Neural progenitor cell (in vitro differentiated cells): ENCODE results near the gene IGDCC3. TPM values are rescaled to one million over a fixed set of nuclear protein-coding genes. Genes with fewer than 3 reads are reported as not detected.

Experiments used
- DNase-seq: peaks from one replicate; pipeline ENCODE4 v3.0.0-alpha.2; 2016; ENCODE audit warnings: low spot score
- H2AFZ ChIP-seq: fragments of 200-600 bp; sonication (generic); replicated peaks from 2 replicates; pipeline ENCODE4 v1.6.1; 2016; ENCODE audit warnings: antibody characterized with exemption
- H3F3A ChIP-seq: fragments of 200-600 bp; sonication (generic); 2 replicates; pipeline ENCODE4 v1.6.1; 2016; ENCODE audit warnings: antibody characterized with exemption, low read depth
- H3K27ac ChIP-seq: fragments of 200-600 bp; sonication (generic); 2 replicates; pipeline ENCODE4 v1.5.1; 2016; ENCODE audit warnings: mild to moderate bottlenecking
- H3K27me3 ChIP-seq: fragments of 200-600 bp; sonication (generic); 2 replicates; pipeline ENCODE4 v1.6.1; 2016; ENCODE audit warnings: mild to moderate bottlenecking, moderate library complexity
- H3K36me3 ChIP-seq: fragments of 200-600 bp; sonication (generic); 2 replicates; pipeline ENCODE4 v1.5.1; 2016
- H3K4me1 ChIP-seq: fragments of 200-600 bp; sonication (generic); 2 replicates; pipeline ENCODE4 v1.6.1; 2016; ENCODE audit warnings: mixed run types
- H3K4me2 ChIP-seq: fragments of 200-600 bp; sonication (generic); 2 replicates; pipeline ENCODE4 v1.6.1; 2016
- H3K4me3 ChIP-seq: fragments of 200-600 bp; sonication (generic); 2 replicates; pipeline ENCODE4 v1.5.1; 2016
- H3K79me2 ChIP-seq: fragments of 200-600 bp; sonication (generic); 2 replicates; pipeline ENCODE4 v1.6.1; 2016; ENCODE audit warnings: low read depth
- H3K9ac ChIP-seq: fragments of 200-600 bp; sonication (generic); 2 replicates; pipeline ENCODE4 v1.6.1; 2016
- H3K9me3 ChIP-seq: fragments of 200-600 bp; sonication (generic); 2 replicates; pipeline ENCODE4 v1.5.1; 2016; ENCODE audit warnings: low read depth
- H4K20me1 ChIP-seq: fragments of 200-600 bp; sonication (generic); 2 replicates; pipeline ENCODE4 v1.6.1; 2016; ENCODE audit warnings: low read depth
- H3K27ac Mint-ChIP-seq: 3 replicates; pipeline ENCODE4 v1.8.0; 2021; ENCODE audit warnings: mixed read lengths
- H3K27me3 Mint-ChIP-seq: 2 replicates; pipeline ENCODE4 v1.8.0; 2022; ENCODE audit warnings: low read depth, mild to moderate bottlenecking, inconsistent platforms, moderate library complexity, mixed read lengths; ENCODE audit not compliant: insufficient read depth
- H3K36me3 Mint-ChIP-seq: 3 replicates; pipeline ENCODE4 v1.8.0; 2021; ENCODE audit warnings: mixed read lengths
- H3K4me1 Mint-ChIP-seq: 3 replicates; pipeline ENCODE4 v1.8.0; 2021; ENCODE audit warnings: mixed read lengths
- H3K4me3 Mint-ChIP-seq: 3 replicates; pipeline ENCODE4 v1.8.0; 2021; ENCODE audit warnings: mild to moderate bottlenecking, moderate library complexity, mixed read lengths
- H3K9me3 Mint-ChIP-seq: 3 replicates; pipeline ENCODE4 v1.8.0; 2020; ENCODE audit warnings: mixed read lengths
- CTCF ChIP-seq: fragments of 200-600 bp; sonication (generic); IDR thresholded peaks from 2 replicates; pipeline ENCODE4 v1.5.1; 2017; ENCODE audit warnings: antibody characterized with exemption, mild to moderate bottlenecking
- EZH2 ChIP-seq: fragments of 200-600 bp; sonication (generic); IDR thresholded peaks from 2 replicates; pipeline ENCODE4 v1.6.1; 2017; ENCODE audit warnings: antibody characterized with exemption, mild to moderate bottlenecking, moderate library complexity
- EZH2phosphoT487 ChIP-seq: fragments of 200-600 bp; sonication (generic); IDR thresholded peaks from 2 replicates; pipeline ENCODE4 v1.6.1; 2017; ENCODE audit warnings: antibody characterized with exemption
- total RNA-seq: library from RNA; depleted of rRNA; stranded (reverse); fragments of >200 nt; gene quantifications from 2 replicates; pipeline ENCODE4 v1.2.3, GENCODE V29; 2015; ENCODE audit warnings: low replicate concordance

IGDCC3 gene
- total RNA-seq, 1 donor from 2014 or later = 15.8 TPM

DNA sequence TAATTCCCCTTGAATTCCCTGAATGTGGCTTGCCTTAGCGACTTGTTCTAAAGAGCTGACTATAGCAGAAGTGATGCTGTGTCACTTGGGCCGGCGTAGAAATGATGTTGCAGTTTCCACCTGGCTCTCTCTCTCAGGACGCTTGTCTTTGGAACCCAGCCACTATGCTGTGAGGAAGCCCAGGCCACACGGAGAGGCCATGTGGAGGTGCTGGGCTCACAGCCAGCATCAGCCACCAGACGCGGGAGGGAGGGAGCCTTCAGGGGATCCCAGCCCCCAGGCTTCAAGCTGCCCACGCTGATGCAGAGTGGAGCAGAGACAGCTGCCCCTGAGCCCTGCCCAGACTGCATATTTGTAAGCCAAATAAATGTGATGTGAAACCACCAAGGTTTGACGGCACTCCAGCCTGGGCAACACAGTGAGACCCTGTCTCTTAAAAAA, 54.7 kb downstream of the IGDCC3 start:
- peaks cover 4% of the 10 kb centered on the region for H4K20me1 ChIP-seq
- H3K9me3 ChIP-seq = no peaks in the 10 kb centered on the region
- H3F3A ChIP-seq = peaks cover 32% of the 10 kb centered on the region
- no peak overlapping the region for H3K4me2 ChIP-seq
- peaks cover 2% of the 10 kb centered on the region for H3K36me3 Mint-ChIP-seq
- H3K27ac ChIP-seq = no peak overlapping the region
- H3K4me1 Mint-ChIP-seq = peaks cover 44% of the 10 kb centered on the region
- H3K9me3 Mint-ChIP-seq = no peaks in the 10 kb centered on the region
- no peak overlapping the region for H2AFZ ChIP-seq
- H3K4me3 Mint-ChIP-seq = no peak overlapping the region
- peak overlapping the region; percentile 87 for H3K27ac Mint-ChIP-seq
- H3K4me3 ChIP-seq = no peak overlapping the region
- H3K27me3 ChIP-seq = no peaks in the 10 kb centered on the region
- peak; percentile 62 for DNase-seq
- no peak overlapping the region for H3K9ac ChIP-seq
- peaks cover 17% of the 10 kb centered on the region for H3K4me1 ChIP-seq
- H3K27me3 Mint-ChIP-seq = peaks cover 9% of the 10 kb centered on the region
- no peaks in the 10 kb centered on the region for H3K79me2 ChIP-seq
- TF ChIP-seq EZH2 (no peak), EZH2phosphoT487 (no peak), CTCF (no peak)
- H3K36me3 ChIP-seq = no peaks in the 10 kb centered on the region

GRCh38 chr15:65318870-65319356, 58.9 kb downstream of the IGDCC3 start:
- H3K36me3 ChIP-seq = no peaks in the 10 kb centered on the region
- H3K9ac ChIP-seq = no peak overlapping the region
- H3K4me3 ChIP-seq = no peak overlapping the region
- DNase-seq = peak; percentile 88
- H3K79me2 ChIP-seq = no peaks in the 10 kb centered on the region
- no peak overlapping the region for H2AFZ ChIP-seq
- H3K27ac Mint-ChIP-seq = no peak overlapping the region
- H3K4me1 Mint-ChIP-seq = peaks cover 28% of the 10 kb centered on the region
- peaks cover 12% of the 10 kb centered on the region for H3F3A ChIP-seq
- no peaks in the 10 kb centered on the region for H3K27me3 ChIP-seq
- no peaks in the 10 kb centered on the region for H3K9me3 Mint-ChIP-seq
- H3K27me3 Mint-ChIP-seq = peaks cover 11% of the 10 kb centered on the region
- H4K20me1 ChIP-seq = no peaks in the 10 kb centered on the region
- no peak overlapping the region for H3K4me3 Mint-ChIP-seq
- no peaks in the 10 kb centered on the region for H3K36me3 Mint-ChIP-seq
- no peak overlapping the region for H3K27ac ChIP-seq
- TF ChIP-seq EZH2 = no peak
- peak; percentile 91 for TF ChIP-seq CTCF
- TF ChIP-seq EZH2phosphoT487 = no peak
- no peaks in the 10 kb centered on the region for H3K9me3 ChIP-seq
- H3K4me1 ChIP-seq = peaks cover 9% of the 10 kb centered on the region
- no peak overlapping the region for H3K4me2 ChIP-seq

GRCh38 chr15:65312400-65312916, 65.3 kb downstream of the IGDCC3 start:
- Histone ChIP-seq H3K27ac (no peak overlapping the region), H3K27me3 (no peaks in the 10 kb centered on the region), H3F3A (peaks cover 14% of the 10 kb centered on the region), H3K4me2 (peak overlapping the region; percentile 6), H3K36me3 (no peaks in the 10 kb centered on the region), H3K9ac (no peak overlapping the region), H3K9me3 (no peaks in the 10 kb centered on the region), H3K4me3 (no peak overlapping the region), H2AFZ (no peak overlapping the region), H3K4me1 (peaks cover 12% of the 10 kb centered on the region), H4K20me1 (no peaks in the 10 kb centered on the region), H3K79me2 (no peaks in the 10 kb centered on the region)
- TF ChIP-seq CTCF = no peak
- TF ChIP-seq EZH2phosphoT487 = no peak
- TF ChIP-seq EZH2 = no peak
- DNase-seq = no peak
- Mint-ChIP-seq H3K4me1 (peaks cover 34% of the 10 kb centered on the region), H3K36me3 (no peaks in the 10 kb centered on the region), H3K9me3 (no peaks in the 10 kb centered on the region), H3K27ac (peak overlapping the region; percentile 95), H3K27me3 (peaks cover 4% of the 10 kb centered on the region), H3K4me3 (peak overlapping the region; percentile 64)
